Adrenal gland (tissue), 12 donors: Measurements from ENCODE around the gene CALN1. TPM values are rescaled to one million over a fixed set of nuclear protein-coding genes. Genes with fewer than 3 reads are reported as not detected.
"Not testable (repeated sequence)": the region's sequence is repeated elsewhere in the genome, so short reads cannot be mapped to it uniquely, and the experiment has no call there.

ENCODE experiments used
- DNase-seq, 7 donors: peaks; one replicate each; pipeline ENCODE4 v3.0.0-alpha.2; 2019 to 2020
- H3K27ac ChIP-seq, 5 donors: fragments of 200-600 bp; sonication (generic) in 4 of 5; 1 replicate in 3 of 5; 2 replicates in 2 of 5; pipeline versions ENCODE4 v1.5.1 to v1.8.0; 2016 to 2020; ENCODE audit warnings: mild to moderate bottlenecking in 1 of 5
- H3K27me3 ChIP-seq: fragments of 200-600 bp; 2 replicates; pipeline ENCODE4 v1.8.0; 2021
- H3K36me3 ChIP-seq, 2 donors: fragments of 200-600 bp; replicated peaks in 1 of 2; 1 replicate in 1 of 2; 2 replicates in 1 of 2; pipeline versions ENCODE4 v1.5.1 to v1.8.0; 2018 to 2022
- H3K4me1 ChIP-seq, 2 donors: fragments of 200-600 bp; replicated peaks in 1 of 2; 1 replicate in 1 of 2; 2 replicates in 1 of 2; pipeline versions ENCODE4 v1.5.1 to v1.8.0; 2018 to 2021
- H3K4me3 ChIP-seq, 4 donors: fragments of 200-600 bp; sonication (generic) in 3 of 4; one replicate each; pipeline ENCODE4 v1.5.1; 2016 to 2018
- H3K9me3 ChIP-seq, 3 donors: fragments of 200-600 bp; sonication (generic) in 1 of 3; replicated peaks in 1 of 3; 1 replicate in 2 of 3; 2 replicates in 1 of 3; pipeline versions ENCODE4 v1.5.1 to v1.8.0; 2016 to 2021
- POLR2A ChIP-seq, 2 donors: fragments of 450-650 bp; IDR thresholded peaks; one replicate each; pipeline ENCODE4 v1.6.1; 2017; ENCODE audit warnings: antibody characterized with exemption in 2 of 2, mild to moderate bottlenecking in 2 of 2, moderate library complexity in 1 of 2
- WGBS, 4 donors: extraction: QIAGEN DNeasy Blood & Tissue Kit in 2 of 4; methylation state at CpG; one replicate each; pipeline versions ENCODE4 v1.1.5 to v1.1.7; 2013 to 2017; 5-methylcytosine and 5-hydroxymethylcytosine counted together
- intact Hi-C, 2 donors: fragments of 100-400 bp; cut with DNase I; formaldehyde crosslinking; loops; one replicate each; pipeline versions ENCODE4 v1.14.1 to v1.15.0; 2022 to 2023
- polyA plus RNA-seq, 3 donors: library from polyadenylated mRNA; stranded (reverse); fragments of 200-250 nt in 2 of 3; fragments of 350-450 nt in 1 of 3; fragmentation: Illumina TruSeq in 1 of 3; extraction: RNeasy Lipid Tissue Mini Kit (QIAGEN cat#74804) in 1 of 3; gene quantifications; one replicate each; pipeline ENCODE4 v1.2.3, GENCODE V29; 2013 to 2014
- total RNA-seq, 9 donors: library from RNA; depleted of rRNA in 4 of 9; stranded (reverse); fragments of >200 nt in 4 of 9; fragments of 120-200 nt in 1 of 9; fragmentation: NEBNext Ultra II Directional in 1 of 9; extraction: Animal tissue kit (Norgen Biotek cat#: 25700) in 1 of 9; gene quantifications; one replicate each; pipeline versions ENCODE4 v1.1.0 to v1.2.4, GENCODE V29; 2013 to 2023
- TF ChIP-seq, protein P1 (sequence below), 6 experiments: fragments of 450-650 bp in 4 of 6; fragments of 200-600 bp in 2 of 6; sonication (generic) in 1 of 6; IDR thresholded peaks; 1 replicate in 5 of 6; 2 replicates in 1 of 6; pipeline versions ENCODE4 v1.5.1 to v1.8.0; 2016 to 2021; ENCODE audit warnings: antibody characterized with exemption in 6 of 6, mild to moderate bottlenecking in 2 of 6, moderate library complexity in 1 of 6
- donor health status: healthy with polysubstance abuse.
- donor health status: Bipolar disorder and iron deficiency.
- donor health status: DM: yes; HTN: yes; CAD: no.
- donor health status: DM: no; HTN: no; CAD: no.
- donor health status: DM: no; HTN: no; CAD: no.
- donor health status: DM: yes; HTN: yes; CAD: no.

Gene CALN1
- total and polyA plus RNA-seq, 12 donors, result 4.3 to 51.5 (median 15.2) TPM

- Histone ChIP-seq H3K27ac (no peak overlapping the region), H3K27me3 (no peaks in the 10 kb centered on the region), H3K9me3 (no peaks in the 10 kb centered on the region), H3K36me3 (no peaks in the 10 kb centered on the region), H3K4me1 (no peaks in the 10 kb centered on the region), H3K4me3 (no peak overlapping the region)
- intact Hi-C loops, result no loop called here
- no peak for DNase-seq
- WGBS, 4 donors, result 49 to 60% (median 55%) methylated on average over 3 of the region's 3 CpGs
- no peak for TF ChIP-seq POLR2A (IDR thresholded peaks at IDR 0.05)
- TF ChIP-seq, protein P1, sequence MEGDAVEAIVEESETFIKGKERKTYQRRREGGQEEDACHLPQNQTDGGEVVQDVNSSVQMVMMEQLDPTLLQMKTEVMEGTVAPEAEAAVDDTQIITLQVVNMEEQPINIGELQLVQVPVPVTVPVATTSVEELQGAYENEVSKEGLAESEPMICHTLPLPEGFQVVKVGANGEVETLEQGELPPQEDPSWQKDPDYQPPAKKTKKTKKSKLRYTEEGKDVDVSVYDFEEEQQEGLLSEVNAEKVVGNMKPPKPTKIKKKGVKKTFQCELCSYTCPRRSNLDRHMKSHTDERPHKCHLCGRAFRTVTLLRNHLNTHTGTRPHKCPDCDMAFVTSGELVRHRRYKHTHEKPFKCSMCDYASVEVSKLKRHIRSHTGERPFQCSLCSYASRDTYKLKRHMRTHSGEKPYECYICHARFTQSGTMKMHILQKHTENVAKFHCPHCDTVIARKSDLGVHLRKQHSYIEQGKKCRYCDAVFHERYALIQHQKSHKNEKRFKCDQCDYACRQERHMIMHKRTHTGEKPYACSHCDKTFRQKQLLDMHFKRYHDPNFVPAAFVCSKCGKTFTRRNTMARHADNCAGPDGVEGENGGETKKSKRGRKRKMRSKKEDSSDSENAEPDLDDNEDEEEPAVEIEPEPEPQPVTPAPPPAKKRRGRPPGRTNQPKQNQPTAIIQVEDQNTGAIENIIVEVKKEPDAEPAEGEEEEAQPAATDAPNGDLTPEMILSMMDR (IDR thresholded peaks at IDR 0.05), result no peak
Observed at GRCh38 chr7:71826141-71826540, 586.0 kb downstream of the CALN1 start.

DNA sequence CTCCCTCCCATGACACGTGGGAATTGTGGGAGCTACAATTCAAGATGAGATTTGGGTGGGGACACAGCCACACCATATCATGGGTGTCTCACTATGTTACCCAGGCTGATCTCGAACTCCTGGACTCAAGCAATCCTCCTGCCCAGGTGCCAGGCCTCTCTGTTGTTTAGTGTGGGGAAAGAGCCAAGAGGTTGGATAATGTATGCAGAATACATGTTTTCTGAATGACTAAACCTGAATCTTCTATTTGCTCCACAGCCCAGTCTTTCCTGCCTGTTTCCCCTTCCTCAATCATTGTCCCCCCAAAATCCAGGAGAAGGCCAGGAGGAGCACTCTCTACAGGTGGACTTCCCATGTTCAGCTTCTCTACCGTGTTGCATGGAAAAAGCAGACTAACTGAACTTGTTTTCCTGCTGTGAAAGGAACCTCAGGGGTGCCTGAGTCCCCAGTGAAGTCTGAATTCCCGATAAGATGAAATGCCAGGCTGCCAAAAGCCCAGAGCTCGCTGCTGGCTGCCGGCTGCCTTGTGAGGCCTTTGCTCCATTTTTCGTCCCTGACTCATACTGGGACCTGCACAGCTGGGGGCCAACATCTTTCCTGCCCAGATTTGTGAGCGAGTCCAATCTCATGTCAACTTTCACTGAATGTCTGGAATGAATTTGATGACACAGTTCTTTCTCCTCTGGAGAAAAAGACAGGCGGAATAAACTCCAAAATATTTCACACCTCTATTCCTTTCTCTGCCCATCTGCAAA is 588.0 kb downstream of the CALN1 start:
- peak; percentile 33 to 68 (median 60) for DNase-seq

GRCh38 chr7:71822406-71822805 is 589.7 kb downstream of the CALN1 start:
- H3K27ac ChIP-seq, intact Hi-C loops, H3K27me3 ChIP-seq, H3K4me3 ChIP-seq, H3K4me1 ChIP-seq, H3K9me3 ChIP-seq, DNase-seq, H3K36me3 ChIP-seq: not testable (repeated sequence)
- 92 to 96% (median 94%) methylated on average over 8 of the region's 8 CpGs for WGBS, 4 donors

More for the DNA sequence above, 588.0 kb downstream of the CALN1 start:
- TF ChIP-seq, protein P1 (IDR thresholded peaks at IDR 0.05), result no peak
- TF ChIP-seq POLR2A (IDR thresholded peaks at IDR 0.05), result no peak
- no peaks in the 10 kb centered on the region for H3K36me3 ChIP-seq
- H3K4me1 ChIP-seq, result no peaks in the 10 kb centered on the region
- no peaks in the 10 kb centered on the region for H3K27me3 ChIP-seq
- H3K4me3 ChIP-seq, result no peak overlapping the region
- peak overlapping the region in 1 of 5 donors; percentile 42 for H3K27ac ChIP-seq
- intact Hi-C loops, result no loop called here
- H3K9me3 ChIP-seq, result no peaks in the 10 kb centered on the region
- WGBS, 4 donors, result 46 to 61% (median 55%) methylated on average over 9 of the region's 9 CpGs

- 31 to 88% (median 72%) methylated on average over 1 of the region's 1 CpG for WGBS, 4 donors
- no peaks in the 10 kb centered on the region for H3K9me3 ChIP-seq
Observed at GRCh38 chr7:71817916-71818315, 594.2 kb downstream of the CALN1 start.

GRCh38 chr7:71808115-71808514 is 604.0 kb downstream of the CALN1 start:
- DNase-seq, result no peak
- Histone ChIP-seq H3K36me3 (no peaks in the 10 kb centered on the region), H3K9me3 (no peaks in the 10 kb centered on the region), H3K27me3 (no peaks in the 10 kb centered on the region), H3K4me3 (no peak overlapping the region), H3K27ac (no peak overlapping the region), H3K4me1 (no peaks in the 10 kb centered on the region)
- TF ChIP-seq, protein P1 (IDR thresholded peaks at IDR 0.05), result no peak
- TF ChIP-seq POLR2A (IDR thresholded peaks at IDR 0.05), result no peak
- WGBS, 4 donors, result 48 to 100% (median 95%) methylated on average over 1 of the region's 1 CpG
- intact Hi-C loops, result no loop called here

More at GRCh38 chr7:71817916-71818315, 594.2 kb downstream of the CALN1 start:
- no peak for DNase-seq
- Histone ChIP-seq H3K36me3 (no peaks in the 10 kb centered on the region), H3K27me3 (no peaks in the 10 kb centered on the region), H3K27ac (no peak overlapping the region), H3K4me1 (no peaks in the 10 kb centered on the region), H3K4me3 (no peak overlapping the region)
- intact Hi-C loops, result no loop called here
- no peak for TF ChIP-seq POLR2A (IDR thresholded peaks at IDR 0.05)
